Caco-2 (cell line): ENCODE data around the gene PPP1R2. TPM values are rescaled to one million over a fixed set of nuclear protein-coding genes. Genes with fewer than 3 reads are reported as not detected.

Source experiments
- BruUV-seq: library from RNA; stranded (reverse); fragments of 400-500 nt; replicated peaks from 2 replicates; lab custom pipeline; 2021; lab: Mats Ljungman, UMichigan
- CTCF ChIA-PET: fragments of 300-600 bp; sonication (Branson Sonifier 250); formaldehyde crosslinking; loops from one replicate; lab custom pipeline; 2022; ENCODE audit warnings: antibody characterized with exemption; lab: Charles Lee
- POLR2A ChIA-PET: fragments of 300-600 bp; sonication (Branson Sonifier 250); formaldehyde crosslinking; loops from one replicate; lab custom pipeline; 2022; ENCODE audit warnings: antibody characterized with exemption; lab: Charles Lee
- DNase-seq, 2 experiments: peaks; one replicate each; pipeline versions ENCODE4 v3.0.0 to v3.0.0-alpha.2; 2020 to 2022
- H3K27me3 ChIP-seq: replicated peaks from 2 replicates; pipeline ENCODE4 v1.6.0; 2011; ENCODE audit warnings: low read length; ENCODE audit not compliant: control insufficient read depth, insufficient read depth
- H3K36me3 ChIP-seq: 2 replicates; pipeline ENCODE4 v1.5.1; 2011; ENCODE audit warnings: low read length; ENCODE audit not compliant: control insufficient read depth, insufficient read depth
- H3K4me1 ChIP-seq: fragments of 250-450 bp; sonication (Bioruptor Pico); 2 replicates; pipeline ENCODE4 v1.5.1; 2020; ENCODE audit warnings: mild to moderate bottlenecking
- H3K4me3 ChIP-seq: 2 replicates; pipeline ENCODE4 v1.5.1; 2011; ENCODE audit warnings: low read depth, mild to moderate bottlenecking, control low read depth, low read length
- H3K9me3 ChIP-seq: fragments of 250-450 bp; sonication (Bioruptor Pico); 2 replicates; pipeline ENCODE4 v1.5.1; 2020; ENCODE audit warnings: mild to moderate bottlenecking, moderate library complexity
- H3K27ac Mint-ChIP-seq: one replicate; pipeline ENCODE4 v1.8.0; 2022; ENCODE audit warnings: mixed read lengths; ENCODE audit not compliant: unreplicated experiment
- H3K27me3 Mint-ChIP-seq: one replicate; pipeline ENCODE4 v1.8.0; 2022; ENCODE audit warnings: mixed read lengths; ENCODE audit not compliant: insufficient read depth, unreplicated experiment
- H3K36me3 Mint-ChIP-seq: one replicate; pipeline ENCODE4 v1.8.0; 2022; ENCODE audit warnings: mild to moderate bottlenecking, mixed read lengths; ENCODE audit not compliant: insufficient read depth, unreplicated experiment
- H3K4me1 Mint-ChIP-seq: one replicate; pipeline ENCODE4 v1.8.0; 2022; ENCODE audit warnings: low read depth, mixed read lengths; ENCODE audit not compliant: unreplicated experiment
- H3K4me3 Mint-ChIP-seq: one replicate; pipeline ENCODE4 v1.8.0; 2022; ENCODE audit warnings: mild to moderate bottlenecking, moderate library complexity, mixed read lengths; ENCODE audit not compliant: unreplicated experiment
- H3K9me3 Mint-ChIP-seq: one replicate; pipeline ENCODE4 v1.8.0; 2022; ENCODE audit warnings: mixed read lengths; ENCODE audit not compliant: unreplicated experiment
- intact Hi-C: fragments of 100-400 bp; cut with micrococcal nuclease; formaldehyde crosslinking; loops from one replicate; pipeline ENCODE4 v1.10.0; 2022; ENCODE audit not compliant: unreplicated experiment
- total RNA-seq: library from RNA; stranded (reverse); gene quantifications from 2 replicates; pipeline ENCODE4 v1.2.3, GENCODE V29; 2022
- TF ChIP-seq, protein P1 (sequence below), 2 experiments: fragments of 200-600 bp in 1 of 2; IDR thresholded peaks; 1 replicate in 1 of 2; 2 replicates in 1 of 2; pipeline versions ENCODE4 v1.5.1 to v1.8.0; 2011 to 2022; ENCODE audit warnings: antibody characterized with exemption in 1 of 2, control low read depth in 1 of 2, inconsistent platforms in 1 of 2, low read depth in 1 of 2, low read length in 1 of 2, mild to moderate bottlenecking in 1 of 2, moderate library complexity in 1 of 2; ENCODE audit not compliant: insufficient read depth in 1 of 2, severe bottlenecking in 1 of 2, unreplicated experiment in 1 of 2

Gene PPP1R2
- total RNA-seq, 1 experiment from 2014 or later = 150 TPM

DNA sequence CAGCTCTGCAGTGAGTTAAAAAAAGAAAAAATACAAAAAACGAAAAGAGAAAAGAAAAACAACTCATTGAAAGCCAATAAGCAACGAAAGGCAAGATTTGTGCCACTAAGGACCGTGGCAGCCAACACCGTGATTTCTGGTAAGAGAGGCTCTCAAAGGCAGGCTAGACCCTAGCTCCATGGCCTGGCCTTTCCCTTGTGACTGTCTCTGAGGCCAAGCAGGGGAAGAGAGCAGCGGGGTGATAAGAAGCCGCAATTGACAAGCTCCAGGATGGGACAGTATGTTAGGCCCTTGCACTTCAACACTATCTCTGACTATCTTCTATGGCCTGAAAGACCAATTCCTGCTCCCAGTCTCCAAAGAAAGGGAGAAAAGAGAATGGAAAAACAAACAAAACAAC, 28.2 kb upstream of the PPP1R2 start:
- H3K27me3 ChIP-seq = no peaks in the 10 kb centered on the region
- DNase-seq = no peak
- ChIA-PET POLR2A (no interaction called here), CTCF (no interaction called here)
- Mint-ChIP-seq H3K36me3 (no peaks in the 10 kb centered on the region), H3K27ac (no peak overlapping the region), H3K9me3 (no peaks in the 10 kb centered on the region), H3K4me1 (peaks cover 5% of the 10 kb centered on the region), H3K4me3 (no peak overlapping the region), H3K27me3 (no peaks in the 10 kb centered on the region)
- no TSS peak for BruUV-seq
- intact Hi-C loops = no loop called here
- TF ChIP-seq, protein P1, sequence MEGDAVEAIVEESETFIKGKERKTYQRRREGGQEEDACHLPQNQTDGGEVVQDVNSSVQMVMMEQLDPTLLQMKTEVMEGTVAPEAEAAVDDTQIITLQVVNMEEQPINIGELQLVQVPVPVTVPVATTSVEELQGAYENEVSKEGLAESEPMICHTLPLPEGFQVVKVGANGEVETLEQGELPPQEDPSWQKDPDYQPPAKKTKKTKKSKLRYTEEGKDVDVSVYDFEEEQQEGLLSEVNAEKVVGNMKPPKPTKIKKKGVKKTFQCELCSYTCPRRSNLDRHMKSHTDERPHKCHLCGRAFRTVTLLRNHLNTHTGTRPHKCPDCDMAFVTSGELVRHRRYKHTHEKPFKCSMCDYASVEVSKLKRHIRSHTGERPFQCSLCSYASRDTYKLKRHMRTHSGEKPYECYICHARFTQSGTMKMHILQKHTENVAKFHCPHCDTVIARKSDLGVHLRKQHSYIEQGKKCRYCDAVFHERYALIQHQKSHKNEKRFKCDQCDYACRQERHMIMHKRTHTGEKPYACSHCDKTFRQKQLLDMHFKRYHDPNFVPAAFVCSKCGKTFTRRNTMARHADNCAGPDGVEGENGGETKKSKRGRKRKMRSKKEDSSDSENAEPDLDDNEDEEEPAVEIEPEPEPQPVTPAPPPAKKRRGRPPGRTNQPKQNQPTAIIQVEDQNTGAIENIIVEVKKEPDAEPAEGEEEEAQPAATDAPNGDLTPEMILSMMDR (IDR thresholded peaks at IDR 0.05; ENCODE audit: insufficient read depth in 1 of 2, low read depth in 1 of 2, low read length in 1 of 2, severe bottlenecking in 1 of 2, unreplicated experiment in 1 of 2) = no peak
- peaks cover 10% of the 10 kb centered on the region; the same call in 1 of the 2 replicates for H3K4me1 ChIP-seq
- H3K36me3 ChIP-seq = no peaks in the 10 kb centered on the region
- no peaks in the 10 kb centered on the region for H3K9me3 ChIP-seq
- no peak overlapping the region for H3K4me3 ChIP-seq

DNA sequence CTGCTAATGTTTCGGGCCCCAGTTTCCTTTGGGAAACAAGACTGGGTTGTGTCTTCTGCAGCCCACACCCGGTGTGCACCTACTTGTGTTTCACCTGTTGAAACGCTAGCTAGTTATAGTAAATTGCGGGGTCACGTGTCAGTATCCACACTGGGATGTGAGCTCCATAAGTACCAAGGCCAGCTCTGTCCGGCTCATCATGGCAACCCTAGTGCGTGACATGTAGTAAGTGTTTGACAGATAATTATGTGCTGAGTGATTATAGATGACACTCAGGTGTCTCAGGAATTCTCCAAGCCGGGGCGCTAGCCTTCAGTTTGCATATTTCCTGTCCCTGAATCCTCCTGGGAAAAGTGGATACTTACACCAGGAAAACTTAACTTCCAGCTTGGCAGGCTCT, 27.8 kb upstream of the PPP1R2 start:
- intact Hi-C loops = no loop called here
- H3K4me3 ChIP-seq = no peak overlapping the region
- ChIA-PET CTCF (no interaction called here), POLR2A (no interaction called here)
- Mint-ChIP-seq H3K36me3 (no peaks in the 10 kb centered on the region), H3K27ac (no peak overlapping the region), H3K27me3 (no peaks in the 10 kb centered on the region), H3K4me1 (peaks cover 8% of the 10 kb centered on the region), H3K9me3 (no peaks in the 10 kb centered on the region), H3K4me3 (no peak overlapping the region)
- H3K9me3 ChIP-seq = no peaks in the 10 kb centered on the region
- no peaks in the 10 kb centered on the region for H3K27me3 ChIP-seq
- BruUV-seq = no TSS peak
- peaks cover 10% of the 10 kb centered on the region for H3K4me1 ChIP-seq
- no peak for DNase-seq
- TF ChIP-seq, protein P1 (IDR thresholded peaks at IDR 0.05; ENCODE audit: insufficient read depth in 1 of 2, low read depth in 1 of 2, low read length in 1 of 2, severe bottlenecking in 1 of 2, unreplicated experiment in 1 of 2) = no peak
- no peaks in the 10 kb centered on the region for H3K36me3 ChIP-seq

- Mint-ChIP-seq H3K27ac (no peak overlapping the region), H3K27me3 (no peaks in the 10 kb centered on the region), H3K4me1 (peaks cover 13% of the 10 kb centered on the region), H3K9me3 (no peaks in the 10 kb centered on the region), H3K36me3 (no peaks in the 10 kb centered on the region), H3K4me3 (no peak overlapping the region)
- Histone ChIP-seq H3K4me1 (peaks cover 12% of the 10 kb centered on the region), H3K36me3 (no peaks in the 10 kb centered on the region), H3K9me3 (no peaks in the 10 kb centered on the region), H3K4me3 (no peak overlapping the region), H3K27me3 (no peaks in the 10 kb centered on the region)
- ChIA-PET CTCF (no interaction called here), POLR2A (no interaction called here)
- DNase-seq = no peak
- intact Hi-C loops = no loop called here
- TF ChIP-seq, protein P1 (IDR thresholded peaks at IDR 0.05; ENCODE audit: insufficient read depth in 1 of 2, low read depth in 1 of 2, low read length in 1 of 2, severe bottlenecking in 1 of 2, unreplicated experiment in 1 of 2) = no peak
- no TSS peak for BruUV-seq
These were observed 27.2 kb upstream of the PPP1R2 start for GRCh38 chr3:195570344-195570743.
